GM23248 (cell line): ENCODE measurements around the gene AKAP6.

ENCODE experiments used
- EZH2 ChIP-seq: fragments of 200-600 bp; sonication (generic); IDR thresholded peaks from 2 replicates; pipeline ENCODE4 v1.6.1; 2018; ENCODE audit warnings: antibody characterized with exemption, mild to moderate bottlenecking; ENCODE audit not compliant: insufficient read depth, poor library complexity, severe bottlenecking
- EZH2phosphoT487 ChIP-seq: fragments of 200-600 bp; sonication (generic); IDR thresholded peaks from 2 replicates; pipeline ENCODE4 v1.6.1; 2018; ENCODE audit warnings: antibody characterized with exemption, moderate library complexity, mild to moderate bottlenecking, low read depth; ENCODE audit not compliant: insufficient read depth

DNA sequence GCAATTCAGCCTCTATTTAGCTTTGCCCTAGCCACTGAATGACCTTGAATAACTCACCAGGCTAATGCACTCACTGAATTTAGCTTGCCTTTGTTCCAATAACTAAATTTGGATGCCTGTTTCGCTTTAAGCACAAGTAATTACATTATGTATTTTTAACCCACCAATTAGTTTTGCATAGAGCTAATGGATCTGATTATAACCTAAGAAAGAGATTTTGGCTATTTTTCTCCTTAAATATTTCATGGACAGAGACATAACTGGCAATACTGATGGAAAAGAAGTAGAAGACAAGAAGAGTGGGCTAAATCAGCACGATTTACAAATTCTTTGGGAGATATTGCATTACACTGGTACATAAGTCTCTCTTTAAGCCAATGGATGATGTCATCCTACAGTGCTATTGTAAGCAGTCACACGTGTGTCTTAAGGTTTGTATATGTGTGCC is 85.7 kb downstream of the AKAP6 start:
- TF ChIP-seq EZH2 (no peak), EZH2phosphoT487 (no peak)
